HG02885 (cell line): ENCODE results near the gene CLEC12A.
"Not testable (repeated sequence)": the region's sequence is repeated elsewhere in the genome, so short reads cannot be mapped to it uniquely, and the experiment has no call there.

Source experiments
- ATAC-seq: cut with Tn5 transposase; IDR thresholded peaks from one replicate; pipeline ENCODE4 v1.9.1; 2021; ENCODE audit warnings: mild to moderate bottlenecking; ENCODE audit not compliant: unreplicated experiment, poor library complexity

The CLEC12A gene

GRCh38 chr12:9971181-9971580, at the start of gene CLEC12A:
CLEC12A (plus strand) TSS chr12:9971409; CDS start chr12:9971597, 188 bp downstream.
- ATAC-seq, result no peak

- no peak for ATAC-seq
These were observed 48.8 kb upstream of the CLEC12A start for GRCh38 chr12:9922429-9922828.

DNA sequence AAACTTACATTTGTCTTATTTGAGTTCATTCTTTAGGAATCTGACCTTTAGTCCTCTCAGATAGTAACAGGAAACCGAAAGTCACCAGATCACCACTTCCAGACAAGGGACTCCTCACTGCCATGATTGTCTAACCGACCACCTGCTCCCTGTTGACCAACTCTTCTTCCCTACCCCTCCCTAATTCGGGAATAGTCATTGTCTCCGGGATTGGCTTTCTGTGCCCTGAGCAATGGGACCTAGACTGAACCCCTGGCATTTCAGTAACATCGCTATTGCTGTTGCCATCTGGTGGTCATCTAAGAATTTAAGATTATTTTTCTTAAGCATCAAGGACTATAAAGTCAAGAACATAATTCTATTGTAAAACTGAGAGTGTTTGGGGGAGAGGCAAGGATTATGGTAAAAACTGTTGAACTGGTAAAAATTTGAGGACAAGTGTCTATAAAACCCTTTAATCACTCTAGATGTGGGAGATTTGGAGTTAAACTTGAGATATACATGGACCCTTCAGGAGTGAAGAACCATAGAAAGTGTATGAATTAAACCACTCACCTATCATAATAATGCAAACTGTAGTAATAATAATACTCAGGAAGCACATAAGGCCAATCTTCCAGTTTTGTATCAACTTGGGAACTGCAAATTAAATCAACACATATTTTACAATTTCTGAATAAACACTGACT, 45.4 kb upstream of the CLEC12A start:
- ATAC-seq, result no peak

- no peak for ATAC-seq
These were observed 44.3 kb upstream of the CLEC12A start for GRCh38 chr12:9926876-9927275.

DNA sequence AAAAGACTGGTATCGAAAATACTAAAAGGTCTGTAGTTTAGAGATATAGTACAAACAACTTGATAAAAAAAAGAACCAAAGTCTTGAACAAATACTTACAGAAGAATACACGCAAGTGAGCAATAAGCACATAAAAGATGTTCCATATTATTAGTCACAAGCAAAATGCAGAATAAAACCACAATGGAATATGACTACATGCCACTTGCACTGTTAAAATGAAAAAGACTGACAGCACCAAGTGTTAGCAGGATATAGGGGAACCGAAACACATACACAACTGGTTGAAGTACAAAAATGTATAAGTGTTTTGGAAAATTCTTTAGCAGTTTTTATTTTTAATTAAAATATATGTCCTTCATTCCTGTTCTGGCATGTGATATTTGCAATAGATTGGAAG, 42.6 kb upstream of the CLEC12A start:
- ATAC-seq, result no peak

GRCh38 chr12:9931245-9931644, 40.0 kb upstream of the CLEC12A start:
- no peak for ATAC-seq

DNA sequence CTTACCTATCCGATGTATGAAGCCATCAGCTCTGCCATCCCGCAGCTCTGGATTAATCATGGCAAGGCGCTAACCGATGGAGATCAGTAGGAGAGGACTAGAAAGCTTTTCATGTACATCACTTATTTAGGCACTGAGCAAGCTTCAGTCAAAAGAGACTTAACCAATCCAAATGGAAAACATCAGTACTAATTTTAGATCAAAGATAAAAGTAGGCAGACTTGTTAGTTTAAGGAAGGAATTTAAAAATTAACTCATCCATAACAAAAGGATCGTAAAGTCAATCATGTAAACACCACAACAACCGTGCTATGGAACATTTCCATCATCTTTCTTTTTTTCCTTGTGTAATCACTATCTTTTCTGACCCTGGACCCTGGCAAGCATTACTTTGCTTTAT, 38.9 kb upstream of the CLEC12A start, which contains the start of gene CLEC2A:
CLEC2A (minus strand) TSS at position 101 of the 400 bp plus-strand sequence; CDS start at position 60, 41 bp downstream.
- no peak for ATAC-seq

DNA sequence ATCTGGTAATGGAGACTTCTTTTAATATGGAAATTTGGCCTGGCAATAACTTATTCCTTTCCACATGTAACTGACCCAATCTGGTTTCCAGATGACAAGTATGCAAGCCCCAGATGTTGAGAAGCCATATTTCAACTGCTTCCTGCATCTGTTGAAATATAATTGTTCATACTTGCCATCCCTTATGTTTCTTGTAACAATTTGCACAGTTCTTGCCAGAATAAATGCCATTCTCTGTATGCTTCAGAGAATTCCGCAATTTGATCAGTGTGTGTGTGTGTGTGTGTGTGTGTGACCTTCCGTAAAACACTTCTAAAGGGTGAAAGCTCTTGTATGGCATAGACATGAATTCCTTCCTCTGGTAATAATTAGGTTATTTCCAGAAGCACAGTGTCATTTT, 37.3 kb upstream of the CLEC12A start:
- no peak for ATAC-seq

- no peak for ATAC-seq
These were observed 36.2 kb upstream of the CLEC12A start for GRCh38 chr12:9935026-9935425.

DNA sequence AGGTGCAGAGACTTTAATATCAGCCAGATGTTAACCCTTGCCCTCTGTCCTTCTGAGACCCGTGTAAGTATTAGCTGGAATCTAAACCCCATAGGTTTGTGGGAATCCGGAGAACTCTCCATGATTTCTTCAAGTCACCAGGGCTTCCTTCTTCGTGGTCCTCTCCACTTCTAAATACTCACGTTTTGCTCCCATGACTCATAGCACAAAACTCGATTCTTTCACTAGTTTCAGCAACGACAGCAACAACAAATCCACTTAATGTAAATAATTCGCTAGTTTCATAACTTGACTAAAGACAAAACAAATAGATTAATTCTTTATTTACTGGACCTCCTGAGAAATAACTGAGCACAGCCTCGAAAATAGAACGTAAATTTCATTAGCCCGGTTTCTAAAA, 34.6 kb upstream of the CLEC12A start:
- no peak for ATAC-seq

DNA sequence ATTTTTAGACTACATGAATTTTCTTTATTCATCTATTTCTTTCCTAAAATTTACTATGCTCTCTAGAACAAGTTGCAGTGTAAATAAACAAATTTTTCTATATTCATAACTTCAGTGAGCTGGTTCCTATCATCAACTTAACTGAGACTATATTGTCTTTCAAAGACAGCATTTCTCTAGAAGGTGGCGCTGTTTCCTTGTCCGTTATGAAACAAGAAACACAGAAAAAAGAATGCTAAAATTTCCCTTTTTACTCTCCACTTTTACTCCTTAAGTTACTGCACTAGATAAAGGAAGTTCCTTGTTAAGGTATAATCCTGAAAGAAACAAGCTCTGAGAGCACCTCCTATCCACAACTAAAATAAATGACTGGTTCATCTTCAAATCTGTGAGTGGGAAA, 30.8 kb upstream of the CLEC12A start:
- no peak for ATAC-seq

DNA sequence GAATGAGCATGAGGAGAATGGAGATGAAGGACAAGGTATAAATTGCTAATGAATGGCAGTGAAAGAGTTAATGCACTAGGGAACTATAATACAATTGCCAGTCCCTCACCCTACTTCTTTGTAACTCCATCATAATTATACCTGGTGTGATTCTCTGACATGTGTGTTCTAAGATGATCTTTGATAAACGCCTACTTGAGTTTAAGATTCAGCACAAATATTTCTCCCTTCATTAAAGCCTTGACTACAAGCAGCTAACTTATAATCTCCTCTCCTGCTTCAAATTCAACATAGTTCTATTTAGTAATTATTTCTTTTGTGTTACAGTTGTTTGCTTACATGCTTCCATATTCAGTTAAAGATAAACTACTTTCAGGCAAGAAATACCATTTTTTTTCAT, 29.4 kb upstream of the CLEC12A start:
- ATAC-seq, result no peak

DNA sequence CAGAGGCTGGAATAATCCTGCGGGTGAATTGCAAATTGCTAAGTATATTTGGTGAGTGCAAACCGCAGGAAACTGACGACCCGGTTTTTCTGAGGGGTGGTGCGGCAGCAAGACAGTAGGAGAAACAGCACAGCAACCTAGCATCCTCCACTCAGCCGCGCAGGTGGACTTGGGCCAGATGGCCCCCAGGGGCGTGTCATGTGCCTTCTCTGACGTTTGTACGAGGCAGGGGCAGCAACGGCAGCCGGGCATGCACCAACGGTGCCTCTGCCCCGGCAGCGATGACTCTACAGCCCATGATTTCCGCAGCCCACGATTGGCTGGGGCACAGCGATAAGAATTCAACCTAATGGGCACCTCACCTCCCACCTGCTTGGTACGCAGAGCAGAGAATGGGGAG, 28.0 kb upstream of the CLEC12A start:
- ATAC-seq, result no peak

GRCh38 chr12:9944391-9944790, 26.8 kb upstream of the CLEC12A start:
- no peak for ATAC-seq

- no peak for ATAC-seq
These were observed 23.5 kb upstream of the CLEC12A start for GRCh38 chr12:9947674-9948073.

DNA sequence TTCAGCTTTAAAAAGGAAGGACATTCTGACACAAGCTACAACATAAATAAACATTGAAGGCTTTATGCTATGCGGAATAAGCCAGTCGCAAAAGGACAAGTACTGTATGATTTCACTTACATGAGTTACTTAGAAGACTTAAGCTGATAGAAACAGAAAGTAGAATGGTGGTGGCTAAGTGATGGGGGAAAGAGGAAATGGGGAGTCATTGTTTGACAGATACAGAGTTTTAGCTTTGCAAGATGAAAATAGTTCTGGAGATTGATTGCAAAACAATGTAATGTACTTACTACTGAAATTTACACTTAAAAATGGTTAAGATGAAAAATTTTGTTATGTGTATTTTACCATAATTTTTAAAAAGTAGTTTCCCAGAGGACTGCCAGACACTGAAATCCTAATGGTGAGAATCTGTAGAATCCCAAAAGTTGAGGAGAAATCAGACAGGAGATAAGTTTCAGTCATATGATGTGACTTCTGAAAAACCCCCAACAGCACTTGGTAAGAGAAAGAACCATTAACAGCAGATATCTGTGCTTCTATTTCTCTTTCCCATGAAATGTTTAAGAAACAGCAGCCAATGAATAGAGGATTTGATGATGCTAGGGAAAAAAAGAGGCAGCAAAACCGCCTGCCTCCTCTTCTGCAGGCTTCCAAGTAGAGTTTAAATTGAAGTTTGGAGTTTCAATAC, 22.5 kb upstream of the CLEC12A start:
- peak; percentile 98 for ATAC-seq

DNA sequence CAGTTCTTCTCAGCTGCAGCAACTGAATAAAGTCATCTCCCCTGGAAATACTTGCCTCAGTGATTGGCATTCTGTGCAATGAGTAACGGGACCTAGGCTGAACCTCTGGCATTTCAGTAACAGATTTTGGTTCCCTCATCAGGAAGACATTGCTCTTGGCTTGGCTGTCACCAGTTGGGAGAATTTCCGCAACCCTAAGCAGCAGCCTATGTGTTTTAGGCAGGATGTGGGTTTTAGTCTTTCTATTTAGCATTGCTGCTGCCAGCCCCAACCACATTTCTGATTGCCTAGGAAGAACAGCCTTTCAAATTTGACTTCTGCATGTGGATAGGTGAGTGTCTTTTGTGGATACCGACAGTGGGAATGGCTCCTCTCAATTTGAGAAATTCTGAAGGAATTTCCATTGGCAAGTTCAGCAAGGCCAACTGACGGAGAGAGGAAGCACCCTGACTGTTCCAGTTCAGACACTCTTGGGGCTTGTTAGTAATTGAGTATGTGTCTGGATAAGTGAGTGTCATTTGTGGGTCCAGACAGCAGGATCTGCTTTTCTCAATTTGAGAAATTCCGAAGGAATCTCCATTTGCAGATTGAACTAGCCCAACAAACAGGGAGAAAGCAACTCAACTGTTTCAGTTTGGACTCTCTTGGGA, 20.1 kb upstream of the CLEC12A start:
- ATAC-seq, result no peak

DNA sequence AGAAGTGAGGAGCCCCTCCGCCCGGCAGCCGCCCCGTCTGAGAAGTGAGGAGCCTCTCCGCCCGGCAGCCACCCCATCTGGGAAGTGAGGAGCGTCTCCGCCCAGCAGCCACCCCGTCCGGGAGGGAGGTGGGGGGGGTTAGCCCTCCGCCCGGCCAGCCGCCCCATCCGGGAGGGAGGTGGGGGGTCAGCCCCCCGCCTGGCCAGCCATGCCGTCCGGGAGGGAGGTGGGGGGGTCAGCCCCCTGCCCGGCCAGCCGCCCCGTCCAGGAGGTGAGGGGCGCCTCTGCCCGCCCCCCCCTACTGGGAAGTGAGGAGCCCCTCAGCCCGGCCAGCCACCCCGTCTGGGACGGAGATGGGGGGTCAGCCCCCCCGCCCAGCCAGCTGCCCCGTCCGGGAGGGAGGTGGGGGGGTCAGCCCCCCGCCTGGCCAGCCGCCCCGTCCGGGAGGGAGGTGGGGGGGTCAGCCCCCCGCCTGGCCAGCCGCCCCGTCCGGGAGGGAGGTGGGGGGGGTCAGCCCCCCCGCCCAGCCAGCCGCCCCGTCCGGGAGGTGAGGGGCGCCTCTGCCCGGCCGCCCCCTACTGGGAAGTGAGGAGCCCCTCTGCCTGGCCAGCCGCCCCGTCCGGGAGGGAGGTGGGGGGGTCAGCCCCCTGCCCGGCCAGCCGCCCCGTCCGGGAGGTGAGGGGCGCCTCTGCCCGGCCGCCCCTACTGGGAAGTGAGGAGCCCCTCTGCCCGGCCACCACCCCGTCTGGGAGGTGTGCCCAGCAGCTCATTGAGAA, 18.1 kb upstream of the CLEC12A start:
- not testable (repeated sequence) for ATAC-seq

- ATAC-seq, result no peak
These were observed 13.4 kb upstream of the CLEC12A start for GRCh38 chr12:9957834-9958233.

DNA sequence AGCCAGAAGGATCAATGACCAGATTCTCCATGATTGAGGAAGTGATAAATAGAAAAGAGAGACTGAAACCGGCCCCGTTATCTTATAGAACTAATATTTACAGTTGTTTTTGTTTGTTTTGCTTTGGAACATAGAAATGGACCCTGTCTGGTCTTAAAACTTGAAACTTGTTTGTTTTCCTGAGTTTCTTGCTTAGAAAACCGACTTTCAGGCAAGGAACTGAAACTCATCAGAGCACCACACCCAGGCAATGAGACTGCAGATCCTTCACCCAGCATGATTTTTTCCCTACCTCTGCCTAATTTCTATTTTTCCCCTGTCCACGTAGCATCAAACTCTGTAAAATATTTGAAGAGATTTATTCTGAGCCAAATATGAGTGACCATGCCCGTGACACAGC, 10.6 kb upstream of the CLEC12A start:
- ATAC-seq, result no peak

GRCh38 chr12:9961106-9961505, 10.1 kb upstream of the CLEC12A start:
- ATAC-seq, result peak; percentile 50
